Chondrocyte (in vitro differentiated cells): ENCODE results near the gene FAM229B. TPM values are rescaled to one million over a fixed set of nuclear protein-coding genes. Genes with fewer than 3 reads are reported as not detected.

Source experiments
- DNase-seq: peaks from one replicate; pipeline ENCODE4 v3.0.0; 2021; ENCODE audit warnings: mixed read lengths, low spot score
- H3K27ac Mint-ChIP-seq: one replicate; pipeline ENCODE4 v1.8.0; 2021; ENCODE audit warnings: mild to moderate bottlenecking, moderate library complexity, mixed read lengths; ENCODE audit not compliant: unreplicated experiment
- H3K27me3 Mint-ChIP-seq: 2 replicates; pipeline ENCODE4 v1.8.0; 2021; ENCODE audit warnings: low read depth, mixed read lengths
- H3K36me3 Mint-ChIP-seq: 2 replicates; pipeline ENCODE4 v1.8.0; 2021; ENCODE audit warnings: low read depth, mixed read lengths
- H3K4me1 Mint-ChIP-seq: 2 replicates; pipeline ENCODE4 v1.8.0; 2021; ENCODE audit warnings: low read depth, mild to moderate bottlenecking, mixed read lengths
- H3K4me3 Mint-ChIP-seq: one replicate; pipeline ENCODE4 v1.8.0; 2021; ENCODE audit warnings: mild to moderate bottlenecking, moderate library complexity, mixed read lengths; ENCODE audit not compliant: unreplicated experiment
- H3K9me3 Mint-ChIP-seq: 2 replicates; pipeline ENCODE4 v1.8.0; 2021; ENCODE audit warnings: low read depth, mixed read lengths
- CTCF ChIP-seq: fragments of 200-600 bp; sonication (generic); IDR thresholded peaks from 2 replicates; pipeline ENCODE4 v1.5.0; 2021; ENCODE audit warnings: antibody characterized with exemption, mild to moderate bottlenecking, moderate library complexity
- total RNA-seq: library from RNA; stranded (reverse); gene quantifications from 3 replicates; pipeline ENCODE4 v1.2.1, GENCODE V29; 2021

FAM229B gene
- total RNA-seq, 1 donor from 2014 or later, result 25.7 TPM

GRCh38 chr6:112066606-112067005 lies 20.8 kb upstream of the FAM229B start:
- DNase-seq, result no peak
- H3K36me3 Mint-ChIP-seq, result peaks cover 3% of the 10 kb centered on the region
- peaks cover 9% of the 10 kb centered on the region for H3K4me1 Mint-ChIP-seq
- H3K4me3 Mint-ChIP-seq, result no peak overlapping the region
- no peaks in the 10 kb centered on the region for H3K27me3 Mint-ChIP-seq
- H3K27ac Mint-ChIP-seq, result no peak overlapping the region
- no peaks in the 10 kb centered on the region for H3K9me3 Mint-ChIP-seq
- no peak for TF ChIP-seq CTCF

GRCh38 chr6:112081569-112081968 lies 5.8 kb upstream of the FAM229B start:
- Mint-ChIP-seq H3K36me3 (peaks cover 16% of the 10 kb centered on the region), H3K27me3 (no peaks in the 10 kb centered on the region), H3K4me3 (no peak overlapping the region), H3K4me1 (peaks cover 9% of the 10 kb centered on the region), H3K9me3 (no peaks in the 10 kb centered on the region), H3K27ac (no peak overlapping the region)
- DNase-seq, result no peak
- no peak for TF ChIP-seq CTCF

DNA sequence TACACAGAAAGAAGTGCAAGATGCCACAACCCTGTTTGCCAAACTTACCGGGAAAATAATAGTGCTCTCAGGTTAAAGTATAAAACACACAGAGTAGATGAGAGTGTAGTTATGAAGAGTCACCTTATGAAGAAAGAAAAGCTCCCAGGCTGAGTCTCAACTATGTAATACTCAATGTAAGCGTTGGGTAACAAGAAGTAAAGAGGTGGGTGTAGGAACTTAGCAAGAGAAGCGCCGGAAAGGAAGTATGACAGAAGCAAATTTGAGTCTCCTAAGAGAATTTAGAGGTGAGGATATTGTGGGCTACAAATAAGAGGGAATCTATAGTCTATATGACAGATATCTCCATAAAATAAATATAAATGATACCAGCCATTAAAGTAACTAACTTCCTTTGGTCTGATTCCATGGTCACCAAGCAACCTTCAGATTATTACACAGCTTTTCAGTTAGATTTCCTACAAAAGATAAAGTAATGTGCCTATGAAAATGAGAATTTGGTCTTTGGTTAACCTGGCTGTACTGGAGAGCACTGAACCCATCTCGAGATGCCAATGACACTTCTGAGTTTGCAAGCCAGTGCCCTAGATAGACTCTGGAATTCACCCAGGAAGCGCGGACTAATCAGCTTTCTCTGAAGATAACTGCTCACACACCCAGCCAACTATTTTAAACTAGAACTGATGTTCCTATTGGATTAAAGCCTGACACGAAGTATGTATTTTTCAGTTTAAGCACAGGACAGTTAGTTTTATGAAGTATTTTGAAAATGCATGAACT lies 1.9 kb upstream of the FAM229B start:
- DNase-seq, result no peak
- peaks cover 9% of the 10 kb centered on the region for H3K4me1 Mint-ChIP-seq
- H3K27me3 Mint-ChIP-seq, result no peaks in the 10 kb centered on the region
- no peaks in the 10 kb centered on the region for H3K9me3 Mint-ChIP-seq
- H3K4me3 Mint-ChIP-seq, result no peak overlapping the region
- H3K36me3 Mint-ChIP-seq, result peaks cover 9% of the 10 kb centered on the region
- no peak overlapping the region for H3K27ac Mint-ChIP-seq
- TF ChIP-seq CTCF, result no peak

GRCh38 chr6:112086744-112087135 lies 651 bp upstream of the FAM229B start:
- Mint-ChIP-seq H3K27me3 (no peaks in the 10 kb centered on the region), H3K4me3 (no peak overlapping the region), H3K4me1 (peaks cover 9% of the 10 kb centered on the region), H3K27ac (no peak overlapping the region), H3K36me3 (peaks cover 9% of the 10 kb centered on the region), H3K9me3 (no peaks in the 10 kb centered on the region)
- no peak for DNase-seq
- TF ChIP-seq CTCF, result peak; percentile 78

GRCh38 chr6:112087916-112088315 lies 525 bp downstream of the FAM229B start:
- Mint-ChIP-seq H3K27me3 (no peaks in the 10 kb centered on the region), H3K9me3 (no peaks in the 10 kb centered on the region), H3K4me1 (peaks cover 9% of the 10 kb centered on the region), H3K27ac (no peak overlapping the region), H3K4me3 (no peak overlapping the region), H3K36me3 (peaks cover 6% of the 10 kb centered on the region)
- no peak for TF ChIP-seq CTCF
- DNase-seq, result no peak
